Upper lobe of left lung (tissue), 4 donors: Measurements from ENCODE around the gene NFATC3.

Experiments
- EP300 ChIP-seq, 4 donors: sonication (generic); formaldehyde crosslinking; IDR thresholded peaks; one replicate each; pipeline ENCODE4 v1.5.1; 2017; ENCODE audit warnings: antibody characterized with exemption in 4 of 4, control low read depth in 2 of 4
- TF ChIP-seq, protein P1 (sequence below), 6 experiments: fragments of 450-650 bp in 4 of 6; fragments of 200-600 bp in 2 of 6; sonication (generic) in 2 of 6; IDR thresholded peaks; one replicate each; pipeline ENCODE4 v1.5.1; 2016 to 2019; ENCODE audit warnings: antibody characterized with exemption in 6 of 6

DNA sequence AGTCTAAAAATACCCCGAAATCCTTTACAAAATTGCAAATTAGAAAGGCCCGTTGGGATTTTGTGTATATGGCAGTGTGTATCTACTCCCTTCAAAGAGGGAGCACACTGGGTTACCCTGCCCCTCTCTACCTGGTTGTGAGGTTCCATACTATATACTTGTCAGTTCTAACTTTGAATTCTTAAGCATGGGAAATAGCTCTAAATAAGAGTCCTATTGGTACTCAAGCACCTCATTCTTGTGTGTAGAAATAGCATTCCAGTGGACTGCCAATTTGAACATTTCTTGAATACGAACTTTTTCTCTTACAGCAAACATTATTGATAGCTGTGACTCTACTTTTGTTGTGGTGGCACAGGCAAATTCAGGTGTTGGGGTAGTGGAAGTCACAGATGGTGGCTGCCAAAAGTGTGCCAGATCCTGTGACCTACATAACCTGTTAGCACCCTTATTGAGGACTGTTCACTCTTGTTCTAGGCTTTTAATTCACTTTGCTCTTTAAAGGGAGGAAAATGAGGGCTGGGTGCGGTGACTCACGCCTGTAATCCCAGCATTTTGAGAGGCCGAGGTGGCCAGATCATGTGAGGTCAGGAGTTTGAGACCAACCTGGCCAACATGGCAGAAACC, 134.7 kb downstream of the NFATC3 start:
- TF ChIP-seq, protein P1, sequence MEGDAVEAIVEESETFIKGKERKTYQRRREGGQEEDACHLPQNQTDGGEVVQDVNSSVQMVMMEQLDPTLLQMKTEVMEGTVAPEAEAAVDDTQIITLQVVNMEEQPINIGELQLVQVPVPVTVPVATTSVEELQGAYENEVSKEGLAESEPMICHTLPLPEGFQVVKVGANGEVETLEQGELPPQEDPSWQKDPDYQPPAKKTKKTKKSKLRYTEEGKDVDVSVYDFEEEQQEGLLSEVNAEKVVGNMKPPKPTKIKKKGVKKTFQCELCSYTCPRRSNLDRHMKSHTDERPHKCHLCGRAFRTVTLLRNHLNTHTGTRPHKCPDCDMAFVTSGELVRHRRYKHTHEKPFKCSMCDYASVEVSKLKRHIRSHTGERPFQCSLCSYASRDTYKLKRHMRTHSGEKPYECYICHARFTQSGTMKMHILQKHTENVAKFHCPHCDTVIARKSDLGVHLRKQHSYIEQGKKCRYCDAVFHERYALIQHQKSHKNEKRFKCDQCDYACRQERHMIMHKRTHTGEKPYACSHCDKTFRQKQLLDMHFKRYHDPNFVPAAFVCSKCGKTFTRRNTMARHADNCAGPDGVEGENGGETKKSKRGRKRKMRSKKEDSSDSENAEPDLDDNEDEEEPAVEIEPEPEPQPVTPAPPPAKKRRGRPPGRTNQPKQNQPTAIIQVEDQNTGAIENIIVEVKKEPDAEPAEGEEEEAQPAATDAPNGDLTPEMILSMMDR (IDR thresholded peaks at IDR 0.05), result no peak
- no peak for TF ChIP-seq EP300 (IDR thresholded peaks at IDR 0.05)
